HCT116 (cell line): ENCODE results near the gene PMM1. TPM values are rescaled to one million over a fixed set of nuclear protein-coding genes. Genes with fewer than 3 reads are reported as not detected.

Experiments used
- ATAC-seq: fragments of 200-7000 bp; cut with Tn5 transposase; 2 replicates; pipeline ENCODE4 v1.9.1; 2020; ENCODE audit warnings: mild to moderate bottlenecking, moderate library complexity
- BruUV-seq: library from RNA; stranded (reverse); fragments of 400-500 nt; replicated peaks from 2 replicates; lab custom pipeline; 2021; lab: Mats Ljungman, UMichigan
- CTCF ChIA-PET: fragments of 300-600 bp; sonication (Branson Sonifier 250); formaldehyde crosslinking; loops from one replicate; lab custom pipeline; 2021; ENCODE audit warnings: antibody characterized with exemption; lab: Charles Lee
- POLR2A ChIA-PET: fragments of 300-600, 350-600 bp; sonication (Branson Sonifier 250); formaldehyde crosslinking; loops from one replicate; lab custom pipeline; 2021; ENCODE audit warnings: antibody characterized with exemption; lab: Charles Lee
- RAD21 ChIA-PET, 2 experiments: fragments of 300-600 bp; sonication (Branson Sonifier 250); formaldehyde crosslinking; loops; one replicate each; lab custom pipeline; 2023; ENCODE audit warnings: low total read pairs in 2 of 2; ENCODE audit not compliant: uncharacterized antibody in 2 of 2, unreplicated experiment in 2 of 2, low non-redundant PET in 1 of 2; lab: Charles Lee
- DNase-seq: peaks from one replicate; pipeline ENCODE4 v3.0.0-alpha.2; 2010; ENCODE audit warnings: low read depth, low spot score
- H2AFZ ChIP-seq: fragments of 200-600 bp; shearing (Covaris generic), sonication (generic); 2 replicates; pipeline ENCODE4 v1.6.1; 2017; ENCODE audit warnings: low read depth, mixed run types, mixed read lengths, antibody characterized with exemption, low read length; ENCODE audit not compliant: poor library complexity, severe bottlenecking
- H3K27ac ChIP-seq: 2 replicates; pipeline ENCODE4 v1.5.1; 2012; ENCODE audit warnings: low read depth, low read length
- H3K27me3 ChIP-seq: fragments of 200-600 bp; sonication (generic); 2 replicates; pipeline ENCODE4 v1.6.1; 2016; ENCODE audit warnings: mixed run types, low read length, mixed read lengths; ENCODE audit not compliant: insufficient read depth
- H3K36me3 ChIP-seq, 2 experiments: fragments of 200-500 bp in 1 of 2; fragments of 200-600 bp in 1 of 2; sonication (Bioruptor generic) in 1 of 2; sonication (generic) in 1 of 2; 2 replicates each; pipeline versions ENCODE4 v1.5.1 to v1.6.1; 2014 to 2016; ENCODE audit warnings: low read length in 2 of 2, inconsistent platforms in 1 of 2, mixed read lengths in 1 of 2, mixed run types in 1 of 2; ENCODE audit not compliant: insufficient read depth in 2 of 2, control insufficient read depth in 1 of 2
- H3K4me1 ChIP-seq, 2 experiments: fragments of 200-600 bp in 1 of 2; sonication (generic) in 1 of 2; 2 replicates each; pipeline versions ENCODE4 v1.5.1 to v1.6.1; 2012 to 2017; ENCODE audit warnings: low read length in 2 of 2, inconsistent platforms in 1 of 2, mild to moderate bottlenecking in 1 of 2, mixed read lengths in 1 of 2, mixed run types in 1 of 2, moderate library complexity in 1 of 2; ENCODE audit not compliant: insufficient read depth in 2 of 2, control insufficient read depth in 1 of 2
- H3K4me2 ChIP-seq: fragments of 200-600 bp; sonication (generic); 2 replicates; pipeline ENCODE4 v1.6.1; 2017; ENCODE audit warnings: mixed run types, low read length, mixed read lengths
- H3K4me3 ChIP-seq, 2 experiments: fragments of 200-600 bp in 1 of 2; sonication (generic) in 1 of 2; replicated peaks in 1 of 2; 2 replicates each; pipeline ENCODE4 v1.5.1; 2011 to 2016; ENCODE audit warnings: low read length in 2 of 2, control low read depth in 1 of 2, low read depth in 1 of 2, mild to moderate bottlenecking in 1 of 2, mixed read lengths in 1 of 2, mixed run types in 1 of 2
- H3K79me2 ChIP-seq: fragments of 200-600 bp; sonication (generic); 2 replicates; pipeline ENCODE4 v1.6.1; 2017; ENCODE audit warnings: mild to moderate bottlenecking, mixed run types, low read length, moderate library complexity, mixed read lengths; ENCODE audit not compliant: insufficient read depth
- H3K9ac ChIP-seq: fragments of 200-600 bp; sonication (generic); 2 replicates; pipeline ENCODE4 v1.6.1; 2016; ENCODE audit warnings: low read length, mixed read lengths
- H3K9me2 ChIP-seq: fragments of 200-600 bp; sonication (generic), shearing (Covaris generic); 2 replicates; pipeline ENCODE4 v1.6.1; 2017; ENCODE audit warnings: mixed run types, mild to moderate bottlenecking, moderate library complexity; ENCODE audit not compliant: insufficient read depth
- H3K9me3 ChIP-seq, 2 experiments: fragments of 200-500 bp in 1 of 2; fragments of 200-600 bp in 1 of 2; sonication (Bioruptor generic) in 1 of 2; sonication (generic) in 1 of 2; 2 replicates each; pipeline ENCODE4 v1.6.1; 2014 to 2017; ENCODE audit warnings: low read length in 2 of 2, mixed read lengths in 2 of 2, inconsistent platforms in 1 of 2, low read depth in 1 of 2, mild to moderate bottlenecking in 1 of 2, mixed run types in 1 of 2, moderate library complexity in 1 of 2; ENCODE audit not compliant: control insufficient read depth in 1 of 2, insufficient read depth in 1 of 2
- H4K20me1 ChIP-seq: fragments of 200-600 bp; sonication (generic), shearing (Covaris generic); 2 replicates; pipeline ENCODE4 v1.6.1; 2017; ENCODE audit warnings: mixed run types, mild to moderate bottlenecking, moderate library complexity; ENCODE audit not compliant: insufficient read depth
- EZH2 ChIP-seq: fragments of 200-600 bp; sonication (generic); IDR thresholded peaks from 2 replicates; pipeline ENCODE4 v1.6.1; 2017; ENCODE audit warnings: antibody characterized with exemption, mixed run types
- FOSL1 ChIP-seq: IDR thresholded peaks from 2 replicates; pipeline ENCODE4 v1.6.1; 2012; ENCODE audit warnings: low read depth
- RAD21 ChIP-seq: IDR thresholded peaks from 2 replicates; pipeline ENCODE4 v1.6.1; 2012; ENCODE audit warnings: low read depth, mild to moderate bottlenecking
- SP1 ChIP-seq: IDR thresholded peaks from 2 replicates; pipeline ENCODE4 v1.6.1; 2012; ENCODE audit warnings: low read depth
- YY1 ChIP-seq: IDR thresholded peaks from 2 replicates; pipeline ENCODE4 v1.6.1; 2011; ENCODE audit warnings: low read length, low read depth, moderate library complexity, mild to moderate bottlenecking; ENCODE audit not compliant: insufficient replicate concordance; ENCODE audit errors: extremely low read depth
- intact Hi-C: fragments of 100-400 bp; cut with micrococcal nuclease; formaldehyde crosslinking; loops from 2 replicates; pipeline ENCODE4 v1.10.0; 2022
- total RNA-seq: library from RNA; stranded (reverse); gene quantifications from one replicate; pipeline ENCODE4 v1.2.1, GENCODE V29; 2021; ENCODE audit not compliant: unreplicated experiment
- TF ChIP-seq, protein P1 (sequence below): IDR thresholded peaks from 2 replicates; pipeline ENCODE4 v1.6.1; 2012; ENCODE audit warnings: low read depth
- TF ChIP-seq, protein P2 (sequence below): IDR thresholded peaks from 2 replicates; pipeline ENCODE4 v1.6.1; 2012
- TF ChIP-seq, protein P3 (sequence below): IDR thresholded peaks from 2 replicates; pipeline ENCODE4 v1.6.1; 2011; ENCODE audit warnings: mild to moderate bottlenecking, low read length, moderate library complexity; ENCODE audit not compliant: insufficient replicate concordance; ENCODE audit errors: extremely low read depth

The PMM1 gene
- total RNA-seq, 1 experiment from 2014 or later = 31.7 TPM

DNA sequence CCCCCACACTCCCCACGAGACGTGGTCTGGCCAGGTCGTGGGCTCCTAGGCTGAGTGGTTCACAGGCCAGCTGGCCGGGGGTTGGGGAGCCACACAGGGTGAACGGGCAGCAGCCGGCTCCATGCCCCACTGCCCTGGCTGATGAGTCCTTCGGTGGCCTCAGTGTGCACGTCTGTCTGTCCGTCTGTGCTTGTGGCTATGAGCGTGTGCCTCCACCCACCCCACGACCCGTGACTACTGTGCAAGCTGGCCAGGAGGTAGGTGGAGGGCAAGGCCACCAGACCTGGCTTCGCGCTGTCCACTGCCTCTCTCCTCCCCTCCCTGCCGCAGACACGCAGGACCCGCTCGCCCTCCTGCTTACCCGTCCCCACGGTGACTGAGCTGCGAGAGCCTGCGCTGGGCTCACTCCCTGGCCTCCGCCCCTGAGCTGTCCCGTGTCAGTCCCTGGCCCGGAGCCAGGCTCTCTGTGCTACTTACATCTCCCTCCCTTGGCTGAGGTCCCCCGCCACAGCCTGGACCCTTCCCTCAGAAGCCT, 14.7 kb downstream of the PMM1 start:
- Histone ChIP-seq H3K4me2 (no peak overlapping the region), H3K36me3 (0 out of 4 replicates have a peak, but pooled peaks cover 2 to 11% of the 10 kb centered on the region in 2 experiments), H3K27me3 (no peaks in the 10 kb centered on the region), H3K4me1 (no peaks in the 10 kb centered on the region), H3K27ac (no peak overlapping the region), H3K9me2 (no peaks in the 10 kb centered on the region), H3K4me3 (no peak overlapping the region), H4K20me1 (no peaks in the 10 kb centered on the region), H3K9ac (no peak overlapping the region), H2AFZ (no peak overlapping the region), H3K79me2 (no peaks in the 10 kb centered on the region), H3K9me3 (no peaks in the 10 kb centered on the region)
- DNase-seq (no peak), ATAC-seq (no peak)
- POLR2A ChIA-PET = no interaction called here
- TF ChIP-seq, protein P1, sequence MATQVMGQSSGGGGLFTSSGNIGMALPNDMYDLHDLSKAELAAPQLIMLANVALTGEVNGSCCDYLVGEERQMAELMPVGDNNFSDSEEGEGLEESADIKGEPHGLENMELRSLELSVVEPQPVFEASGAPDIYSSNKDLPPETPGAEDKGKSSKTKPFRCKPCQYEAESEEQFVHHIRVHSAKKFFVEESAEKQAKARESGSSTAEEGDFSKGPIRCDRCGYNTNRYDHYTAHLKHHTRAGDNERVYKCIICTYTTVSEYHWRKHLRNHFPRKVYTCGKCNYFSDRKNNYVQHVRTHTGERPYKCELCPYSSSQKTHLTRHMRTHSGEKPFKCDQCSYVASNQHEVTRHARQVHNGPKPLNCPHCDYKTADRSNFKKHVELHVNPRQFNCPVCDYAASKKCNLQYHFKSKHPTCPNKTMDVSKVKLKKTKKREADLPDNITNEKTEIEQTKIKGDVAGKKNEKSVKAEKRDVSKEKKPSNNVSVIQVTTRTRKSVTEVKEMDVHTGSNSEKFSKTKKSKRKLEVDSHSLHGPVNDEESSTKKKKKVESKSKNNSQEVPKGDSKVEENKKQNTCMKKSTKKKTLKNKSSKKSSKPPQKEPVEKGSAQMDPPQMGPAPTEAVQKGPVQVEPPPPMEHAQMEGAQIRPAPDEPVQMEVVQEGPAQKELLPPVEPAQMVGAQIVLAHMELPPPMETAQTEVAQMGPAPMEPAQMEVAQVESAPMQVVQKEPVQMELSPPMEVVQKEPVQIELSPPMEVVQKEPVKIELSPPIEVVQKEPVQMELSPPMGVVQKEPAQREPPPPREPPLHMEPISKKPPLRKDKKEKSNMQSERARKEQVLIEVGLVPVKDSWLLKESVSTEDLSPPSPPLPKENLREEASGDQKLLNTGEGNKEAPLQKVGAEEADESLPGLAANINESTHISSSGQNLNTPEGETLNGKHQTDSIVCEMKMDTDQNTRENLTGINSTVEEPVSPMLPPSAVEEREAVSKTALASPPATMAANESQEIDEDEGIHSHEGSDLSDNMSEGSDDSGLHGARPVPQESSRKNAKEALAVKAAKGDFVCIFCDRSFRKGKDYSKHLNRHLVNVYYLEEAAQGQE = no peak
- TF ChIP-seq SP1 = no peak
- TF ChIP-seq YY1 = no peak
- TF ChIP-seq, protein P2, sequence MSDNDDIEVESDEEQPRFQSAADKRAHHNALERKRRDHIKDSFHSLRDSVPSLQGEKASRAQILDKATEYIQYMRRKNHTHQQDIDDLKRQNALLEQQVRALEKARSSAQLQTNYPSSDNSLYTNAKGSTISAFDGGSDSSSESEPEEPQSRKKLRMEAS = no peak
- TF ChIP-seq FOSL1 = no peak
- no peak for TF ChIP-seq RAD21
- no peak for TF ChIP-seq EZH2
- TF ChIP-seq, protein P3, sequence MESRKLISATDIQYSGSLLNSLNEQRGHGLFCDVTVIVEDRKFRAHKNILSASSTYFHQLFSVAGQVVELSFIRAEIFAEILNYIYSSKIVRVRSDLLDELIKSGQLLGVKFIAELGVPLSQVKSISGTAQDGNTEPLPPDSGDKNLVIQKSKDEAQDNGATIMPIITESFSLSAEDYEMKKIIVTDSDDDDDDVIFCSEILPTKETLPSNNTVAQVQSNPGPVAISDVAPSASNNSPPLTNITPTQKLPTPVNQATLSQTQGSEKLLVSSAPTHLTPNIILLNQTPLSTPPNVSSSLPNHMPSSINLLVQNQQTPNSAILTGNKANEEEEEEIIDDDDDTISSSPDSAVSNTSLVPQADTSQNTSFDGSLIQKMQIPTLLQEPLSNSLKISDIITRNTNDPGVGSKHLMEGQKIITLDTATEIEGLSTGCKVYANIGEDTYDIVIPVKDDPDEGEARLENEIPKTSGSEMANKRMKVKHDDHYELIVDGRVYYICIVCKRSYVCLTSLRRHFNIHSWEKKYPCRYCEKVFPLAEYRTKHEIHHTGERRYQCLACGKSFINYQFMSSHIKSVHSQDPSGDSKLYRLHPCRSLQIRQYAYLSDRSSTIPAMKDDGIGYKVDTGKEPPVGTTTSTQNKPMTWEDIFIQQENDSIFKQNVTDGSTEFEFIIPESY = no peak
- RAD21 ChIA-PET = no interaction called here
- BruUV-seq = no TSS peak
- intact Hi-C loops = no loop called here
- CTCF ChIA-PET = no interaction called here
